Spleen (tissue), 11 donors: ENCODE measurements around the gene FRS3. TPM values are rescaled to one million over a fixed set of nuclear protein-coding genes. Genes with fewer than 3 reads are reported as not detected.

Experiments
- DNase-seq: peaks from one replicate; pipeline ENCODE4 v3.0.0-alpha.2; 2020
- H3K27ac ChIP-seq, 8 donors: fragments of 200-600 bp; sonication (generic) in 7 of 8; 1 replicate in 4 of 8; 2 replicates in 4 of 8; pipeline versions ENCODE4 v1.5.0 to v1.8.0; 2016 to 2021; ENCODE audit warnings: inconsistent platforms in 4 of 8, mild to moderate bottlenecking in 4 of 8, moderate library complexity in 1 of 8
- H3K27me3 ChIP-seq, 7 donors: fragments of 200-600 bp; sonication (generic) in 6 of 7; replicated peaks in 1 of 7; 1 replicate in 4 of 7; 2 replicates in 3 of 7; pipeline versions ENCODE4 v1.5.0 to v1.8.0; 2016 to 2021; ENCODE audit warnings: inconsistent platforms in 3 of 7, mild to moderate bottlenecking in 1 of 7
- H3K36me3 ChIP-seq, 6 donors: fragments of 200-600 bp; sonication (generic) in 5 of 6; 1 replicate in 4 of 6; 2 replicates in 2 of 6; pipeline versions ENCODE4 v1.5.0 to v1.8.0; 2016 to 2021; ENCODE audit warnings: inconsistent platforms in 2 of 6
- H3K4me1 ChIP-seq, 6 donors: fragments of 200-600 bp; sonication (generic) in 5 of 6; 1 replicate in 3 of 6; 2 replicates in 3 of 6; pipeline versions ENCODE4 v1.5.0 to v1.8.0; 2016 to 2021; ENCODE audit warnings: inconsistent platforms in 3 of 6
- H3K4me3 ChIP-seq, 8 donors: fragments of 200-600 bp; sonication (generic) in 7 of 8; 1 replicate in 4 of 8; 2 replicates in 4 of 8; pipeline versions ENCODE4 v1.5.0 to v1.8.0; 2016 to 2021; ENCODE audit warnings: inconsistent platforms in 4 of 8, mild to moderate bottlenecking in 4 of 8, moderate library complexity in 2 of 8
- H3K9me3 ChIP-seq, 8 donors: fragments of 200-600 bp; sonication (generic) in 7 of 8; 1 replicate in 4 of 8; 2 replicates in 4 of 8; pipeline versions ENCODE4 v1.5.0 to v1.8.0; 2016 to 2021; ENCODE audit warnings: inconsistent platforms in 4 of 8
- POLR2A ChIP-seq, 3 donors: fragments of 450-650 bp; IDR thresholded peaks; one replicate each; pipeline ENCODE4 v1.5.1; 2017; ENCODE audit warnings: antibody characterized with exemption in 3 of 3, mild to moderate bottlenecking in 1 of 3
- POLR2AphosphoS5 ChIP-seq, 3 donors: sonication (generic); formaldehyde crosslinking; IDR thresholded peaks; one replicate each; pipeline ENCODE4 v1.5.1; 2017; ENCODE audit warnings: antibody characterized with exemption in 3 of 3
- WGBS, 5 donors: extraction: QIAGEN DNeasy Blood & Tissue Kit in 3 of 5; methylation state at CpG; one replicate each; pipeline versions ENCODE4 v1.1.5 to v1.1.7; 2013 to 2018; 5-methylcytosine and 5-hydroxymethylcytosine counted together
- intact Hi-C: fragments of 100-400 bp; cut with DNase I; formaldehyde crosslinking; loops from one replicate; pipeline ENCODE4 v1.15.0; 2023; ENCODE audit warnings: low total_unique reads
- polyA plus RNA-seq, 3 donors: library from polyadenylated mRNA; stranded (reverse); fragments of 200-250 nt; gene quantifications; one replicate each; pipeline ENCODE4 v1.2.1, GENCODE V29; 2013
- total RNA-seq, 7 donors: library from RNA; depleted of rRNA in 3 of 7; stranded (reverse); fragments of >200 nt in 3 of 7; fragmentation: NEBNext Ultra II Directional in 4 of 7; extraction: Animal tissue kit (Norgen Biotek cat#: 25700) in 4 of 7; gene quantifications; one replicate each; pipeline versions ENCODE4 v1.1.0 to v1.2.1, GENCODE V29; 2016 to 2021
- TF ChIP-seq, protein P1 (sequence below), 11 experiments: fragments of 200-600 bp in 7 of 11; fragments of 450-650 bp in 4 of 11; sonication (generic) in 4 of 11; IDR thresholded peaks in 8 of 11; conservative IDR thresholded peaks in 3 of 11; 1 replicate in 7 of 11; 2 replicates in 4 of 11; pipeline versions ENCODE4 v1.4.0 to v1.8.0; 2016 to 2021; ENCODE audit warnings: antibody characterized with exemption in 11 of 11, inconsistent platforms in 4 of 11, mild to moderate bottlenecking in 1 of 11
- donor health status: healthy with polysubstance abuse.
- donor health status: DM: no; HTN: no; CAD: no; lungs with moderate emphysema.
- donor health status: DM: no; HTN: no; CAD: no.
- donor health status: Bipolar disorder and iron deficiency.
- donor health status: healthy.
- donor health status: DM: no; HTN: no; CAD: no.
- donor health status: DM: yes; HTN: yes; CAD: no.

The FRS3 gene
- total and polyA plus RNA-seq, 10 donors, result 2.6 to 7.3 (median 6.0) TPM

DNA sequence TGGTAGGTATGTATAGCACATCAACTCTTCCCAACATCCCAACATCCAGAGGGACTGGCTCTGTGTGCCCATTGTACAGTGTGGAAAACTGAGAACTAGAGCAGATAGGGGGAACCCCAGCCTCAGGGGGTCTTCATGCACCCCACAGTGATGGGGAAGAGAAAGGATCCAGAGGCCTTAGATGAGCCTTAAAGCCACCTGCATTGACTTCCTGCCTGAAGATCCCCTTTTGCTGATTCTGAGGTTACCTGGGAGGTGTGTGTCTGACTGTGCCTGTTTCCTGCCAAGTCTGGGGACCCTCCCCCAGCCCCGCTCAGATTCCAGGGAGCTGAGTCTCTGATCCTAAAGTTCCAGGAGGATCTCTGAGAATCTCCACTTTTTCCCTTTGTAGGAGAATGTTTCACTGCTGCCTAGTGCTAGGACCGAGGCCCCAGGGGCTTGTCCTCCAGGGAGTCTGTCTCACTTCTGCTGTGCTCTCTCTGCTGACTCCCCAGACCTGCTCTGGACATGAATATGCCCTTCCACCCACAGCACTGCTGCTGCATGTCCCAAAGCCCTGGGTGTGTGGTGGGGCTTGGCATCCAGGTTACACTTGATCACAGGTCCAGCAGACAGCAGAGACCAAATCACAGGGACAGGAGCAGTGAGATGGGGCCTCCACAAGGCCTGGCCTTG is 19.7 kb downstream of the FRS3 start:
- no peaks in the 10 kb centered on the region for H3K9me3 ChIP-seq
- no peak for DNase-seq
- intact Hi-C loops, result no loop called here
- H3K4me1 ChIP-seq, result no peaks in the 10 kb centered on the region
- H3K4me3 ChIP-seq, result no peak overlapping the region
- no peak overlapping the region for H3K27ac ChIP-seq
- no peaks in the 10 kb centered on the region for H3K36me3 ChIP-seq
- TF ChIP-seq POLR2AphosphoS5 (IDR thresholded peaks at IDR 0.05), result no peak
- TF ChIP-seq, protein P1, sequence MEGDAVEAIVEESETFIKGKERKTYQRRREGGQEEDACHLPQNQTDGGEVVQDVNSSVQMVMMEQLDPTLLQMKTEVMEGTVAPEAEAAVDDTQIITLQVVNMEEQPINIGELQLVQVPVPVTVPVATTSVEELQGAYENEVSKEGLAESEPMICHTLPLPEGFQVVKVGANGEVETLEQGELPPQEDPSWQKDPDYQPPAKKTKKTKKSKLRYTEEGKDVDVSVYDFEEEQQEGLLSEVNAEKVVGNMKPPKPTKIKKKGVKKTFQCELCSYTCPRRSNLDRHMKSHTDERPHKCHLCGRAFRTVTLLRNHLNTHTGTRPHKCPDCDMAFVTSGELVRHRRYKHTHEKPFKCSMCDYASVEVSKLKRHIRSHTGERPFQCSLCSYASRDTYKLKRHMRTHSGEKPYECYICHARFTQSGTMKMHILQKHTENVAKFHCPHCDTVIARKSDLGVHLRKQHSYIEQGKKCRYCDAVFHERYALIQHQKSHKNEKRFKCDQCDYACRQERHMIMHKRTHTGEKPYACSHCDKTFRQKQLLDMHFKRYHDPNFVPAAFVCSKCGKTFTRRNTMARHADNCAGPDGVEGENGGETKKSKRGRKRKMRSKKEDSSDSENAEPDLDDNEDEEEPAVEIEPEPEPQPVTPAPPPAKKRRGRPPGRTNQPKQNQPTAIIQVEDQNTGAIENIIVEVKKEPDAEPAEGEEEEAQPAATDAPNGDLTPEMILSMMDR (IDR thresholded peaks at IDR 0.05 in 8 of 11, conservative IDR thresholded peaks at IDR 0.05 in 3 of 11), result no peak
- no peak for TF ChIP-seq POLR2A (IDR thresholded peaks at IDR 0.05)
- peaks cover 0 to 5% (median 0%) of the 10 kb centered on the region in 7 donors for H3K27me3 ChIP-seq
- WGBS, 5 donors, result 50 to 89% (median 85%) methylated on average over 2 of the region's 2 CpGs

DNA sequence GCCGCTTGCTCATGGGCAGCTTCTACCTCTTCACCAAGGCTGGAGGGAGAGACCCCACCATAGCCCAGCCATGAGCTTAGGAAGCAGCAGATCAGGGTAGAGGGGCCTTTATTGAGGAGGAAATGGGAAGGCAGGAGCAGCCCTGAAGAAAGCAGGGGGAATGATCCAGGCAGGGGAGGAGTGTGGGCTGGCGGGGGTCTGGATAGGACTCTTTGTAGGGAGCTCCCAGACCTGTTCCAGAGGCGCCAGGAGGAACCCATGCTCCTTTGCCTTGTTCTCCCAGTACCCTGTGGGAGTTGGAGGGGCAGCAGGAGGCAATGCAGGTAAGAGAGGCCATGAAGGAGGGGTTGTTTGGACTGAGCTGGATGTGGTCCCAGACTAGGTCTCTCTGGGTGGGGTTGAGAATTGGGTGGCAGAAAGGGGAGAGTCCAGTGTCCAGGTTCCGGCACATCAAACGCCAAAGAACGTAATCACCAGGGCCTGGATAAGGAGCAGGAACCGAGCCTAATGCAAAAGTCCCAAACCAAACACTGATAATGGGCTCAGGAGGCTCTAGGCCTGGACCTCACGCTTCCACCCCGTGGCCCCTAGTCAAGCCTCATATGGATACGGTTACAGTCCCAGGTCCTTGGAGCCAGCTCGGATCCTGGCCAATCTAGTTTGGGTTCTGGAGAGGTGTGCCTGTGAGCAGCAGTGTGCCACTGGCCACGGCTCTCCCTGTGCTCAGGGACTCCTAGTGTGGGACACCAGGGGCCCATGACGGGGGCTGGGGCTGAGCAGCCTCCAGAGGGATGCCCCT is 20.4 kb downstream of the FRS3 start:
- no peak for DNase-seq
- Histone ChIP-seq H3K4me3 (no peak overlapping the region), H3K4me1 (no peaks in the 10 kb centered on the region), H3K36me3 (no peaks in the 10 kb centered on the region), H3K27me3 (peaks cover 0 to 5% (median 0%) of the 10 kb centered on the region in 7 donors), H3K27ac (no peak overlapping the region), H3K9me3 (no peaks in the 10 kb centered on the region)
- TF ChIP-seq POLR2A (IDR thresholded peaks at IDR 0.05) (no peak), POLR2AphosphoS5 (IDR thresholded peaks at IDR 0.05) (no peak)
- TF ChIP-seq, protein P1 (IDR thresholded peaks at IDR 0.05 in 8 of 11, conservative IDR thresholded peaks at IDR 0.05 in 3 of 11), result no peak
- intact Hi-C loops, result no loop called here
- WGBS, 5 donors, result 88 to 99% (median 91%) methylated on average over 13 of the region's 13 CpGs

DNA sequence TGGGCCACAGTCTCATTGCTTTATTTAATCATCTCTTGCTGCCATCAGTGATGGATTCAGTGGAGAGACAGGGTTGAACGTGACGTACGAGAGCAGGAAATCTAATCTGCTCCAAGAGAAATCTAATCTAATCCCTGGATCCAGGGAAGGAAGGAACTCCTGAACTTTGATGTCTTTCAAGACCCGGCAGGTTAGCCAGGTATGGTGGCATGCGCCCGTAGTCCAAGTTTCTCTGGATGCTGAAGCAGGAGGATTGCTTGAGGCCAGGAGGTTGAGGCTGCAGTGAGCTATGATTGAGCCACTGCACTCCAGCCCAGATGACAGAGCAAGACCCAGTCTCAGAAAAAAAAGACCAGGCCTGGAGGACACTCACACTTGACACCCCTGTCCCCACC is 21.1 kb downstream of the FRS3 start:
- Histone ChIP-seq H3K4me1 (no peaks in the 10 kb centered on the region), H3K4me3 (no peak overlapping the region), H3K27ac (no peak overlapping the region), H3K9me3 (no peaks in the 10 kb centered on the region), H3K27me3 (peaks cover 0 to 5% (median 0%) of the 10 kb centered on the region in 7 donors), H3K36me3 (no peaks in the 10 kb centered on the region)
- intact Hi-C loops, result no loop called here
- no peak for DNase-seq
- no peak for TF ChIP-seq POLR2A (IDR thresholded peaks at IDR 0.05)
- TF ChIP-seq, protein P1 (IDR thresholded peaks at IDR 0.05 in 8 of 11, conservative IDR thresholded peaks at IDR 0.05 in 3 of 11), result no peak
- TF ChIP-seq POLR2AphosphoS5 (IDR thresholded peaks at IDR 0.05), result no peak
- WGBS, 5 donors, result 86 to 94% (median 91%) methylated on average over 6 of the region's 6 CpGs
